Activated CD8-positive, alpha-beta memory T cell treated with anti-CD3 and anti-CD28 coated beads, Interleukin-2, amount 50 U/mL, for 24 hours (primary cell): ENCODE measurements around the gene SSTR4.

Source experiments
- DNase-seq: peaks from one replicate; pipeline ENCODE4 v3.0.0-alpha.2; 2020; ENCODE audit errors: extremely low read depth

SSTR4 gene

GRCh38 chr20:23065266-23066201 lies 30.4 kb downstream of the SSTR4 start:
- DNase-seq, result no peak

DNA sequence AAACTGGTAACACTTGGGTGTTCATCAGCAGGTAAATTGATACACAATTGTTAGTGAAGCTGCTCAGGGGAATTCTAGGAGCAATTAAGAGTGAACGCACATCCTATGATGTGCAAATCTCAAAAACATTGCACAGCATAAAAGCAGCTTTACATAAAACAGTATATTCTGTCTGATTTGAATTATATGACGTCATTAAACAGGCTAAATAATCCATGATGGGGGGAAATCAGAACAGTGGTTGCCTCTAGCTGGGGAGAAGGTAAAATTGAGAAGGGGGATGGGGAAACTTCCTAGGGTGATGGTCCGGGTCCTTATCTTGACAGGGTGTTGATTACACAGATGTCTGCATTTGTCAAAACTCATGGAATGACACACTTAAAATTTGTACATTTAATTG lies 31.7 kb downstream of the SSTR4 start:
- no peak for DNase-seq

GRCh38 chr20:23068283-23068682 lies 33.2 kb downstream of the SSTR4 start:
- no peak for DNase-seq

- DNase-seq, result no peak
These were observed 34.0 kb downstream of the SSTR4 start for GRCh38 chr20:23069108-23069507.

GRCh38 chr20:23071398-23071797 lies 36.3 kb downstream of the SSTR4 start:
- DNase-seq, result no peak

DNA sequence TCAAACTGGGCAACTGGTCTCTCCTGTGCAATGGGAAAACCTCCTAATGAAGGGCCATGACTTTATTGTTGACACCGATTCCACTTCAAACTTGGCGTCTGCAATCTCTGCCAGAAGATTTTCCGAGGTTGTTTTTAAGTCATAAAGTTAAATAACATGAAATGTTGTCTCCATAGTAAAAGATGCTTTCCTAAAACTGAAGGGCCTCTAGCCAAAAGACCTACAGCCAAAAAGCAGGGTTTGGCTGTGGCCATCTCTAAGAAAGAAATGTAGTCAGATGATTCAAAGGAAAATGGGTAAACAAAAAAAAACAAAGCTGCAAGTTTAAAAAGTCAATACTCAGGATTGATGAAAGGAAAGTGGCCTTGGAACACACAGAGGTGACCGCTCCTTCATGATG lies 36.9 kb downstream of the SSTR4 start:
- no peak for DNase-seq

DNA sequence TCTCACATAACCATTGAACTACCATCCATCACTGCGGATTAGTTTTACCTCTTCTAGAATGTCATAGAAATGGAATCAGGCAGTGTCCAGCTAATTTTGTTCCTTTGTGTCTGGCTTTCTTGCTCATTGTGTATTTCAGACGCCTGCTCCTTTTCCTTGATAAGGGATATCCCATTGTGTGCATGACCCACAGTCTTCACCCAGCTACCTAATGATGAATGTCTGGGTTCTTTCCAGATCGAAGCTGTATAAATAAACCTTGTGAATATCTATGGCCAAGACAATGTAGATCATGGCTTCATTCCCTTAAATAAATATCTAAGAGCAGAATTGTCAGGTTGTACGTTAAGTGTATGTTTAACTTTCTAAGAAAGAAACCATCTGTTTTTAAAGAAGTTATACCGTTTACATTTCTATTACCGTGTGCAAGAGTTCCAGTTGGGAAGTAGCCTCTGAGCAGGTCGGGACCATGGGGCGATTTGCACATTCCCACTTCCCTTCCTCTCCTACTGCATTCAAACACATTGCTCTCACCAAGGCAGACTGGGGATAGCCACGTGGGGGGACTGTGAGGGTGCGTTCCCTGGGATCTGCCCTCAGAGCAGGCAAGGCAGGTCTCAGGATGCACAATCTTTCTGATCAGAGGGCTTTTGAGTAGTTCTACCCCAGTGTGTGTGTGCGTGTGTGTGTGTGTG lies 37.9 kb downstream of the SSTR4 start:
- no peak for DNase-seq

GRCh38 chr20:23074052-23074451 lies 38.9 kb downstream of the SSTR4 start:
- no peak for DNase-seq

DNA sequence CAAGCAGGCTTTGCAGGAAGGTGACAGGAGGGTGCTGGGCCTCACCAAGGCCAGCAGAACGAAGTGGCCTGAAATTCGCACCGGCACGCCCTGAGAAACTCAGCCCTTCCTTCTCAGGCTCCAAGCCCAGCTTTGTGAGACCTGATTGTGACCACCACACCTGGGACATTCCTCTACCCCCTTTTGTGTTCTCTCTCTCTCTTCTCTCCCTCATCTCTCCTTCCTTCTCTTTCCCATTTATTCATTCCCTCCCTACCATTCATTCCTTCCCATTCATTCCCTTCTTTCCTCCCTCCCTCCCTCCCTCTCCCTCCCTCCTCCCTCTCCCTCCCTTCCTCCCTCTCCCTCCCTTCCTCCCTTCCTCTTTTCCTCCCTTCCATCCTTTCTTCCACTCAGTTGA lies 42.2 kb downstream of the SSTR4 start:
- DNase-seq, result no peak

GRCh38 chr20:23078351-23079015 lies 43.4 kb downstream of the SSTR4 start:
- no peak for DNase-seq

DNA sequence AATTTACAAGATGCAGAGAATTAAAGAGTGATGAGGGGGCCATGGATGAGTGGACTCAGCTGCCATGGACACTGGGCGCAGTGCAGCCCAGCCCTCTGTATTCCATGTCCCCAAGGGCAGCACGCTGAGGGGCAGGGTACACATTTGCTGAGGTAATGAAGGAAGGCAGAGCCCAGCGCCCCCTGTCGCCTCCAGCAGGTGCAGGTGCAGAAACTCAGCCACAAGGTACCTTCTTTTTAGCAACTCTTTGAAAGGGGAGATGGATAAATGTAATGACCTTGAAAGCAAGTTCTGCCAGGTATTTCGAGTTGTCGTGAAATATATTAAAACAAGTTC lies 43.9 kb downstream of the SSTR4 start:
- no peak for DNase-seq

DNA sequence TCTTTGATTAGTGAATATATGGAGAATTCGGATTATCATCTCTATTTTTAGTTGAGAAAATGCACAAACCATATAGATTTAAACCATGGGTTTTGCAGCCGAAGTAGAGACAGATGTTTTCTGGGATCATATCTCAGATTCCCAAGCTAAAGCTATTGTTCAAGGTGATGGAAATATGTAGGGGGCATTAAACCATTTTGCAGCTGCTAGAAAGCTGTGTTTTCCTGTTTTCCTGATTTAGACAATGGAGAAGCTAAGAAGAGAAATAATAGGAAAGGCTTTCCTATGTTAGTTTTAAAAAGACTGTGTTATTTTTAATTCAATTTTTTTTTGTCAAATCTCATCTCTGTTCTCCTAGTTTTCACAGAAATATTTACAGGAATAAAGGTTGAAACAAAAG lies 44.8 kb downstream of the SSTR4 start:
- no peak for DNase-seq

- DNase-seq, result no peak
These were observed 45.4 kb downstream of the SSTR4 start for GRCh38 chr20:23080521-23080920.

DNA sequence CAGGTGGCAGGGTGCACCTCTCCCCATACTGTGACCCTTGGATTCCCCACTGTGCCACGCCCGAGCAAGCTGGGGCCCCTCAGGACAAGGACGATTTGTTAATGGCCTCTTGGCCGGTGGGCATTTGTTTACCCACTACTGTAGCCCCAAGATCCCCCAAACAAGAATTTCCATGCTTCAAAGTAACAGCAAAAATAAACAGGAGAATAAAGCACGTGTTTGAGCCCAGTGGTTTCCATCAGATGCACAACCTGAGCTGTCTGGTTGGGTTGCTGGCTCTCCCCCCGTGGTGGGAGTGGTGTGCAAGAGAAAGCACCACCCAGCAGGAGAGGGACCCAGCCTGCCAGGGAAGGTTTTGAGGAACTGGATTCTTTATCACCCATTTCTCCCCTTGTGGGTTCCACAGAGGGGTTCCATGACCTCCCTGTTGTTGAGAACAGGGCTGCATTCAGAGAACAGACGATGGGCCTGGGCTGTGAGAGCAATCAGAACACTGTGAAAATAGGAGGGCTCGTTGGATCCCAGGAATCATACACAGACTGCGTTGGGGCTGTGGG lies 46.2 kb downstream of the SSTR4 start:
- no peak for DNase-seq

DNA sequence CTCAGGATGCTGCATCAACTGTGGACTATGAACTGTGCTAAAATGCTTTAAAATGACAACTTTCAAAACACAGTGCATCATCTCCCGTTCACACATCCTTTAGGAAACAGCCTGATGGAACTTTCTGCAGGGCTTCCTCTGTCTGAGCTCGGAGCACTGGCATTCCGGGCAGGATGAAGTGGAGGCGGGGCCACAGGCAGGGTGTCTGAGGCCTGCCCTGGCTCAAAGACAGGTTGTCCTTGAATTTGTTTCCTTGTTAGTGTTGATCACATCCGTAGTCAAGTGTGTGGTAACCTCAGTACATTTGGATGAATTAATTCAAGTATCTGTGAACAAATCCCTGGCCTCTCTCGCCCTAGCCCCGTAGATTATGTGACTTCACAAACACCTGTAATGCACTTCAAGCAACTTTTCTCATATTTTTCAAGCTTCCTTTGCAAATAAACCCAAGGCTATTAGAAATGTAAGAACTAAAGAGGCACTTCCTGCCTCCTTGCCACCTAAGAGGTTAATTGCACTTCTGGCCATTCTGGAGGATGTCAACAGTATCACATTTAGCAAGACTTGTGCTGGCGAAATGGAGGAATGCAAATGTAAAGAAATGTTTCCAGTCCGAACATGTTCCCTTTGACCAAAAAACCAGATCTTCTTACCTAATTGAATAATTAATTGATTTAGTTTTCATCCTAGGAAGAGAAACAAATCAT lies 47.9 kb downstream of the SSTR4 start:
- DNase-seq, result no peak

- no peak for DNase-seq
These were observed 48.6 kb downstream of the SSTR4 start for GRCh38 chr20:23083553-23084220.

GRCh38 chr20:23084282-23084844 lies 49.3 kb downstream of the SSTR4 start:
- DNase-seq, result no peak

DNA sequence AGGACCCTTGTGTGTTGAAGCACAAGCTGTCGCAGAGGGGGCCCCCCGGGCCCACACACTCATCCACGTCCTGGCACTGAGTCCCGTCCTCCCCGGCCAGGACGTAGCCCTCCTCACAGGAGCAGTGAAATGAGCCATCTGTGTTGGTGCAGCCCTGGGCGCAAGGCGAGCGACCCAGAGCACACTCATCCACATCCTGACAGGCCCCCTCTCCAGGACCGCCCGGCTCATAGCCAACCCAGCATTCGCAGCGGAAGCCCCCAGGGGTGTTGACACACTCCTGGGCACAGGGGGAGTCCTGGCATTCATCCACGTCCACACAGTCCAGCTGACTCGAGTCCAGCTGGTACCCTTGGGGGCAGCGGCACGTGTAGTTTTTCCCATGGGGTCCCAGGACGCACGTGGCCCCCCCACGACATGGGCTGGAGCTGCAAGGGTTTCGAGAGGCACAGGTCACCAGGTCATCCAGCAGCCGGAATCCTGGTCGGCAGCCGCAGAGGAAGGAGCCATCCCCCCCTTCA lies 49.8 kb downstream of the SSTR4 start:
- DNase-seq, result no peak

DNA sequence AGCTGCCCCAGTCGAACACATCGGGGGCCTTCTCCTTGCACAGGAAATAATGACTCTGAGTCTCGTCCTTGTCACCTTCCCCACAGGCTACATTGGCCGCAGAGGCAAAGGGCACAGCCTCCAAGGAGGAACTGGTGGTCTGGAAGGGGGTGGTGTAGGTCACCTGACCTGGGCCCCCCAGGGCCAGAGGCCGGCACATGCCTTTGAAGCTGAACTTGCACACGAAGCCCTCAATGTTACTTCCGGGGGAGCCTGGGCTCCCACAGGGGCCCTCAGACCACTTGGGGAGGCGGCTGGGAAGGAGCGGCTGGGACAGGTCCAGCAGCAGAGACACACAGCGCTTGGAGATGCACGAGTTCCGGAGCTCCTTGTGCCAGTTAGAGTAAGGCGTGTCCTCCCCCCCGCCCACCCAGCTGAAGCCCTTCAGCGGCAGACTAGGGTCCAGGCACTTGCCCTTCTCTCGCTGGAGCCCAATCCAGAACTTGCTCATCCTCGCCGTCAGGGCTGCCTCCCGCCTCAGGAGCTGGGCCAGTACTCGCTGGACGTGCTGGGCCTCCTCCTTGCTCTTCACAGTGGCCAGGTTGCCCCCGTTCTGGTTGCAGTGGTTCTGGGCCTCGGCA lies 50.4 kb downstream of the SSTR4 start:
- no peak for DNase-seq

DNA sequence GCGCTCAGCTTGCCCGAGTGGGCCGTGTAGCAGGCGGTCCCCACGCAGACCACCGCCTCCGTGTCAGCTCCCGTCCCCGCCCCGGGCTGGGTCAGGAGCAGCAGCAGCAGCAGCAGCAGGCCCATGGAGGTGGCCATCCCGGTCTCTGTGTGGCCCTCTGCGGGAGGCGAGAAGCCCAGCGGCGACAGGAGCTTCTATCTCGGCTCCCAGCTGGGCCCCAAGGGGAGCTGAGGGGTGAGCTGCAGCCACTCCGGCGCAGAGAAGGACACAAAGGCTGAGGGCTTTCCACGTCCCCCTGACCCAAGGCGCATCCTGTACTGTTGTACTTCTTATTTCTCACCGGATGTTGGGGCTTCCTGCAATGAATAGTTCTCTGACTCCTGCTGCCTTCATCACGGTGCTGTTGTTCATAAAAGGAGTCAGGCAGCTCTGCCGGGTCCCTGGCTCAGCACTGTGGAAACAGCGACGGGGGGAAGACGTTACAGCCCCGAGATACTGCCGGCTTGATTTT lies 51.0 kb downstream of the SSTR4 start, which contains the start of gene CD93:
Gene CD93 (minus strand): TSS at position 269 of the 511 bp plus-strand sequence. CDS start 132 bp downstream, at position 137.
- no peak for DNase-seq
